ENCODE results near the gene SPR. TPM values are rescaled to one million over a fixed set of nuclear protein-coding genes. Genes with fewer than 3 reads are reported as not detected.
A peak's percentile ranks its signal among the peaks of the same experiment; 100 is the strongest.

The SPR gene
- total RNA-seq, 5 donors from 2014 or later (not counting 1 experiment from before 2014, with no cell fraction given) = 0.35 to 0.58 (median 0.39) TPM; not detected in 2

- peak; percentile 41 to 59 (median 52) for ATAC-seq (replicated peaks in 1 of 4)
- H3K27me3 Mint-ChIP-seq = peaks cover 57 to 84% of the 10 kb centered on the region in 2 donors
- peak overlapping the region; percentile 62 to 77 (median 75) for H3K4me3 Mint-ChIP-seq
- ChIA-PET CTCF (no interaction called here), POLR2A (no interaction called here)
- 10% methylated on average over 19 of the region's 21 CpGs for WGBS (ENCODE audit: insufficient coverage)
- no peaks in the 10 kb centered on the region for H3K9me3 Mint-ChIP-seq
- no peak overlapping the region for H3K27ac ChIP-seq (ENCODE audit: low read length)
- peaks cover 0 to 17% of the 10 kb centered on the region in 2 experiments for H3K4me1 ChIP-seq (ENCODE audit: control insufficient read depth in 1 of 2, extremely low read depth in 1 of 2, insufficient read depth in 2 of 2, low read length in 2 of 2)
- H3K27ac Mint-ChIP-seq = no peak overlapping the region
- peaks cover 11 to 58% of the 10 kb centered on the region in 2 experiments for H3K27me3 ChIP-seq (replicated peaks in 1 of 2; ENCODE audit: control insufficient read depth in 2 of 2, extremely low read depth in 1 of 2, insufficient read depth in 2 of 2, low read length in 1 of 2)
- no peaks in the 10 kb centered on the region for H3K36me3 Mint-ChIP-seq
- H3K36me3 ChIP-seq (ENCODE audit: control insufficient read depth in 2 of 2, extremely low read depth in 1 of 2, insufficient read depth in 1 of 2, low read length in 1 of 2) = no peaks in the 10 kb centered on the region
- no peaks in the 10 kb centered on the region for H3K9me3 ChIP-seq
- peak overlapping the region; percentile 45 to 48 for H3K4me3 ChIP-seq (ENCODE audit: control insufficient read depth in 1 of 2, extremely low read depth in 1 of 2, low read length in 1 of 2)
- peaks cover 8 to 14% (median 10%) of the 10 kb centered on the region in 3 donors for H3K4me1 Mint-ChIP-seq
- DNase-seq = peak in 23 of 35 experiments; percentile 16 to 55 (median 32)
Measured at GRCh38 chr2:72887740-72888437, 681 bp downstream of the SPR start.

DNA sequence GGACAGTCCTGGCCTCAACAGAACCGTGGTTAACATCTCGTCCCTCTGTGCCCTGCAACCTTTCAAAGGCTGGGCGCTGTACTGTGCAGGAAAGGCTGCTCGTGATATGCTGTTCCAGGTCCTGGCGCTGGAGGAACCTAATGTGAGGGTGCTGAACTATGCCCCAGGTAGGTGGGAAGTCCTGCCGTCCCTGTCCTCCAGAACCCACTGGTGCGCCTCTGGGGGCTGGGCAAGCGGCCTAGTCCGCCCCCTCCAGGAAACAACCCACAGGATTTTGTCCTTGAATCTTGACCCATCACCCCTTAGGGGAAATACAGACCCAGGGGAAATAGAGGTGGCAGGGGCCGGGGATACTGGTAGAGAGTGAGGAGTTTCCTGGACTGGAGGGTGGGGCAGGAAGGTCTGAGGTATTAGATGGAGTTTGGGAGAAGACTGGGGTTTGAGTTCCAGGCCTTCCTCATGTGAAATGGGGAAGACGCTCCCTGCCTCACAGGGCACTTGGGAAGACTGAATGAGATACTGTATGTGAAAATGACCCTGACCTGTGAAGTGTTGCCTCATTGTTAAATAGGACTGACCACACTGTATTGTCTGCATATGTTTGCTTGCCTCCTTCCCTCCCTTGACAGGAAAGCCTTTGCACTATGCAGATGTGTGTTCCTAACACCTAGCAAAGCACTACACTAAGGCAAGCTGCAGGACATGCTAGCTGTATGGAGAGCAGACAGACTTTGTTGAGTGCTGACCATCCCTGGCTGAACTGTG is 1.4 kb downstream of the SPR start:
- 84% methylated on average over 7 of the region's 11 CpGs for WGBS (ENCODE audit: insufficient coverage)
- ATAC-seq (replicated peaks in 1 of 4) (no peak), DNase-seq (no peak)
- POLR2A ChIA-PET = no interaction called here
- Mint-ChIP-seq H3K4me1 (peaks cover 8 to 14% (median 10%) of the 10 kb centered on the region in 3 donors), H3K36me3 (no peaks in the 10 kb centered on the region), H3K4me3 (peak overlapping the region; percentile 28 to 75 (median 62)), H3K27ac (no peak overlapping the region), H3K27me3 (peaks cover 53 to 80% of the 10 kb centered on the region in 2 donors), H3K9me3 (no peaks in the 10 kb centered on the region)
- Histone ChIP-seq H3K27me3 (replicated peaks in 1 of 2; ENCODE audit: control insufficient read depth in 2 of 2, extremely low read depth in 1 of 2, insufficient read depth in 2 of 2, low read length in 1 of 2) (peaks cover 11 to 64% of the 10 kb centered on the region in 2 experiments), H3K36me3 (ENCODE audit: control insufficient read depth in 2 of 2, extremely low read depth in 1 of 2, insufficient read depth in 1 of 2, low read length in 1 of 2) (no peaks in the 10 kb centered on the region), H3K9me3 (no peaks in the 10 kb centered on the region), H3K4me1 (ENCODE audit: control insufficient read depth in 1 of 2, extremely low read depth in 1 of 2, insufficient read depth in 2 of 2, low read length in 2 of 2) (peaks cover 0 to 17% of the 10 kb centered on the region in 2 experiments), H3K4me3 (ENCODE audit: control insufficient read depth in 1 of 2, extremely low read depth in 1 of 2, low read length in 1 of 2) (no peak overlapping the region), H3K27ac (ENCODE audit: low read length) (no peak overlapping the region)
- CTCF ChIA-PET = no interaction called here

DNA sequence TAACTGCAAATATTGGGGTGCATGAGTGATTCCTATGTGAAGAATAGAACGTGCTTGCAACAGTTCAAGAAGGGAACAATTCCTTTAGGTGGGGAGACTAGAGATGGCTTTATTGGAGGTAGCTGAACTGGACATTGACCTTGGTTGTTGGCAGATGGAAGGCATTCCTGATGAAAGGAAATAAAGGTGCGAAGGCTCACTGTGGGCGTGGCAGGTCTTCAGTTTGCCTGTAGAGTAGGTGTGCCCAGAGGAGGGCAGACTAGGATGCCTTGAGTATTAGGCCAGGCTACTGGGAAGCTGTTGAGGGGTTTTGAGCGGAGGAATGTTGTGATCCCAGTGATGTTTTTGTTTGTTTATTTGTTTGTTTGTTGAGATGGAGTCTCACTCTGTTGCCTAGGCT is 2.8 kb downstream of the SPR start:
- Histone ChIP-seq H3K27me3 (replicated peaks in 1 of 2; ENCODE audit: control insufficient read depth in 2 of 2, extremely low read depth in 1 of 2, insufficient read depth in 2 of 2, low read length in 1 of 2) (peaks cover 11 to 78% of the 10 kb centered on the region in 2 experiments), H3K9me3 (no peaks in the 10 kb centered on the region), H3K36me3 (ENCODE audit: control insufficient read depth in 2 of 2, extremely low read depth in 1 of 2, insufficient read depth in 1 of 2, low read length in 1 of 2) (no peaks in the 10 kb centered on the region), H3K4me1 (ENCODE audit: control insufficient read depth in 1 of 2, extremely low read depth in 1 of 2, insufficient read depth in 2 of 2, low read length in 2 of 2) (peaks cover 0 to 17% of the 10 kb centered on the region in 2 experiments), H3K4me3 (ENCODE audit: control insufficient read depth in 1 of 2, extremely low read depth in 1 of 2, low read length in 1 of 2) (no peak overlapping the region), H3K27ac (ENCODE audit: low read length) (no peak overlapping the region)
- H3K27ac Mint-ChIP-seq = no peak overlapping the region
- peaks cover 8 to 14% (median 10%) of the 10 kb centered on the region in 3 donors for H3K4me1 Mint-ChIP-seq
- ATAC-seq (replicated peaks in 1 of 4) (no peak), DNase-seq (no peak)
- ChIA-PET POLR2A (no interaction called here), CTCF (interaction anchor here (0.5 to 0.7 kb wide), 5 partner anchors 22 to 1380 kb away, joined by 3 to 6 read pairs (median 5); no protein-coding TSS in a partner anchor)
- peaks cover 52 to 77% of the 10 kb centered on the region in 2 donors for H3K27me3 Mint-ChIP-seq
- H3K4me3 Mint-ChIP-seq = no peak overlapping the region
- WGBS (ENCODE audit: insufficient coverage) = 84% methylated on average over 4 of the region's 4 CpGs
- H3K36me3 Mint-ChIP-seq = no peaks in the 10 kb centered on the region
- no peaks in the 10 kb centered on the region for H3K9me3 Mint-ChIP-seq

DNA sequence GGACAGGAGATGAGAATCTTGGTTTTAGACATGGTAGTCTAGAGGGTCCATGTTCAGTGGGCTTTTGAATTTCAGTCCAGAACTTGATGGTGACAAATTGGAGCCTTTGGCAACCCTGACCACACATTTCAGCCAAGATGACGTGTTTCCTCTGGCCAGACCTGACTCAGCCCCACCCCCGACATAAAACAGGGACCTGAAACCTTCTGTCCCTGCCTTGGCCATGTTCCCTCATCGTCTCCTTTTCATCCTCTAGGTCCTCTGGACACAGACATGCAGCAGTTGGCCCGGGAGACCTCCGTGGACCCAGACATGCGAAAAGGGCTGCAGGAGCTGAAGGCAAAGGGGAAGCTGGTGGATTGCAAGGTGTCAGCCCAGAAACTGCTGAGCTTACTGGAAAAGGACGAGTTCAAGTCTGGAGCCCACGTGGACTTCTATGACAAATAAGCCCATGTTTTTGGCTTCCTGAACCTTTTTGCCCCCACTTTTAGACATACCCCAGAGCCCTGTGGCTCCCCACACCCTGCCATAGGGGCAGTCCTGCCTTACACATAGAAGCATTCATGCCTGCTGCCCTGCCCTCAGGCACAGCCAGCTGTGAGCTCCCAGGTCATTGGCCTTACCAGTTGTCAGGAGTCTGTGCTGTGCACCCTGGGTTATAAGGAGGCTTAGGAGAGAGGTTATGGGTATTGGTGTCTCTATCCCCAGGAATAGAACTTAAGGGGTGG is 4.0 kb downstream of the SPR start:
- ATAC-seq (replicated peaks in 1 of 4) = no peak
- Mint-ChIP-seq H3K4me1 (peaks cover 10 to 18% (median 17%) of the 10 kb centered on the region in 3 donors), H3K4me3 (no peak overlapping the region), H3K36me3 (no peaks in the 10 kb centered on the region), H3K27me3 (peaks cover 51 to 74% of the 10 kb centered on the region in 2 donors), H3K27ac (no peak overlapping the region), H3K9me3 (no peaks in the 10 kb centered on the region)
- Histone ChIP-seq H3K4me3 (ENCODE audit: control insufficient read depth in 1 of 2, extremely low read depth in 1 of 2, low read length in 1 of 2) (no peak overlapping the region), H3K9me3 (no peaks in the 10 kb centered on the region), H3K36me3 (ENCODE audit: control insufficient read depth in 2 of 2, extremely low read depth in 1 of 2, insufficient read depth in 1 of 2, low read length in 1 of 2) (no peaks in the 10 kb centered on the region), H3K27me3 (replicated peaks in 1 of 2; ENCODE audit: control insufficient read depth in 2 of 2, extremely low read depth in 1 of 2, insufficient read depth in 2 of 2, low read length in 1 of 2) (peaks cover 13 to 87% of the 10 kb centered on the region in 2 experiments), H3K4me1 (ENCODE audit: control insufficient read depth in 1 of 2, extremely low read depth in 1 of 2, insufficient read depth in 2 of 2, low read length in 2 of 2) (peaks cover 0 to 17% of the 10 kb centered on the region in 2 experiments), H3K27ac (ENCODE audit: low read length) (no peak overlapping the region)
- DNase-seq = no peak
- ChIA-PET POLR2A (no interaction called here), CTCF (interaction anchor here in 1 of 2 donors (1.6 kb wide), 1 partner anchor 8 kb away, joined by 3 read pairs; no protein-coding TSS in a partner anchor)
- 80% methylated on average over 7 of the region's 8 CpGs for WGBS (ENCODE audit: insufficient coverage)

GRCh38 chr2:72892506-72893173 is 5.4 kb downstream of the SPR start:
- H3K4me1 Mint-ChIP-seq = peaks cover 5 to 12% (median 10%) of the 10 kb centered on the region in 3 donors
- Histone ChIP-seq H3K4me1 (ENCODE audit: control insufficient read depth in 1 of 2, extremely low read depth in 1 of 2, insufficient read depth in 2 of 2, low read length in 2 of 2) (peaks cover 0 to 11% of the 10 kb centered on the region in 2 experiments), H3K4me3 (ENCODE audit: control insufficient read depth in 1 of 2, extremely low read depth in 1 of 2, low read length in 1 of 2) (no peak overlapping the region), H3K36me3 (ENCODE audit: control insufficient read depth in 2 of 2, extremely low read depth in 1 of 2, insufficient read depth in 1 of 2, low read length in 1 of 2) (no peaks in the 10 kb centered on the region), H3K9me3 (no peaks in the 10 kb centered on the region), H3K27me3 (replicated peaks in 1 of 2; ENCODE audit: control insufficient read depth in 2 of 2, extremely low read depth in 1 of 2, insufficient read depth in 2 of 2, low read length in 1 of 2) (peaks cover 10 to 84% of the 10 kb centered on the region in 2 experiments), H3K27ac (ENCODE audit: low read length) (no peak overlapping the region)
- no peaks in the 10 kb centered on the region for H3K9me3 Mint-ChIP-seq
- H3K27me3 Mint-ChIP-seq = peaks cover 47 to 73% of the 10 kb centered on the region in 2 donors
- ChIA-PET CTCF (interaction anchor here (0.6 to 2.2 kb wide), 9 partner anchors 8 to 285 kb away, joined by 3 to 19 read pairs (median 7); no protein-coding TSS in a partner anchor), POLR2A (no interaction called here)
- no peaks in the 10 kb centered on the region for H3K36me3 Mint-ChIP-seq
- WGBS (ENCODE audit: insufficient coverage) = 9% methylated on average over 10 of the region's 11 CpGs
- DNase-seq (peak in 28 of 35 experiments; percentile 23 to 71 (median 44)), ATAC-seq (replicated peaks in 1 of 4) (peak; percentile 56 to 88 (median 78))
- no peak overlapping the region for H3K4me3 Mint-ChIP-seq
- H3K27ac Mint-ChIP-seq = no peak overlapping the region
